Mucosa of descending colon (tissue), 3 donors: Measurements from ENCODE around the gene ITPK1. TPM values are rescaled to one million over a fixed set of nuclear protein-coding genes. Genes with fewer than 3 reads are reported as not detected.

Experiments
- ATAC-seq: fragments of 200-7000 bp; cut with Tn5 transposase; one replicate; pipeline ENCODE4 v1.9.1; 2020; ENCODE audit warnings: mild to moderate bottlenecking, moderate library complexity
- DNase-seq, 3 donors: peaks; one replicate each; pipeline ENCODE4 v3.0.0-alpha.2; 2020
- H3K36me3 ChIP-seq: fragments of 200-600 bp; one replicate; pipeline ENCODE4 v1.8.0; 2021; ENCODE audit warnings: low read depth, mild to moderate bottlenecking
- H3K4me1 ChIP-seq: fragments of 200-600 bp; one replicate; pipeline ENCODE4 v1.8.0; 2021; ENCODE audit warnings: low read depth, mild to moderate bottlenecking
- H3K4me3 ChIP-seq: fragments of 200-600 bp; one replicate; pipeline ENCODE4 v1.8.0; 2021; ENCODE audit warnings: mild to moderate bottlenecking
- H3K9me3 ChIP-seq: fragments of 200-600 bp; one replicate; pipeline ENCODE4 v1.8.0; 2021; ENCODE audit warnings: mild to moderate bottlenecking
- intact Hi-C, 2 donors: fragments of 100-400 bp; cut with DNase I in 1 of 2; cut with micrococcal nuclease in 1 of 2; formaldehyde crosslinking; loops; one replicate each; pipeline versions ENCODE4 v1.11.0 to v1.11.1; 2022; cut with DNase I, micrococcal nuclease
- total RNA-seq, 3 donors: library from RNA; stranded (reverse); fragmentation: NEBNext Ultra II Directional in 2 of 3; extraction: Animal tissue kit (Norgen Biotek cat#: 25700) in 2 of 3; gene quantifications; one replicate each; pipeline versions ENCODE4 v1.2.1 to v1.2.4, GENCODE V29; 2021 to 2023
- TF ChIP-seq, protein P1 (sequence below): fragments of 200-600 bp; IDR thresholded peaks from one replicate; pipeline ENCODE4 v1.8.0; 2022; ENCODE audit warnings: antibody characterized with exemption, mild to moderate bottlenecking
- donor health status: DM: no; HTN: no; CAD: no; lungs with moderate emphysema.
- donor health status: DM: no; HTN: no; CAD: no.
- donor health status: DM: no; HTN: yes; CAD: no.

Gene ITPK1
- total RNA-seq, 3 donors from 2014 or later: 134 to 165 (median 152) TPM

DNA sequence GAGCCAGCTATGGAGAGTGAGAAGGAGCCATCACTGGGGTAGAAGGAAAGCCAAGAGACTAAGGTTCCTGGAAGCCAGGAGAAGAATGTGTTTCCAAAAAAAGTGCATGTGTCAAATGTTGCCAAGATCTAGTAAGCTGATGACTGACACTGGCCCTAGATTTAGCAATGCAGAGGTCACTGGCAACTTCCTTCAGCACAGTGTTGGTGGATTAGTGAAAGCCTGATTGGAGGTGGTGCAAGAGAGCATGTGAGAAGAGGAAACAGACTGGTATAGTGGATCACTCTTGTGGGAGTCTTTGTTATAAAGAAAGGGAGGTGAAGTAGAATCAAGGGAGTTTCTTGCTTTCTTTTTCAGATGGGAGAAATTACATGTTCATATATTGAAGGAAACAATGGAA lies 226.8 kb downstream of the ITPK1 start:
- DNase-seq (no peak), ATAC-seq (no peak)
- Histone ChIP-seq H3K36me3 (no peaks in the 10 kb centered on the region), H3K4me3 (no peak overlapping the region), H3K9me3 (peaks cover 10% of the 10 kb centered on the region), H3K4me1 (no peaks in the 10 kb centered on the region)
- TF ChIP-seq, protein P1, sequence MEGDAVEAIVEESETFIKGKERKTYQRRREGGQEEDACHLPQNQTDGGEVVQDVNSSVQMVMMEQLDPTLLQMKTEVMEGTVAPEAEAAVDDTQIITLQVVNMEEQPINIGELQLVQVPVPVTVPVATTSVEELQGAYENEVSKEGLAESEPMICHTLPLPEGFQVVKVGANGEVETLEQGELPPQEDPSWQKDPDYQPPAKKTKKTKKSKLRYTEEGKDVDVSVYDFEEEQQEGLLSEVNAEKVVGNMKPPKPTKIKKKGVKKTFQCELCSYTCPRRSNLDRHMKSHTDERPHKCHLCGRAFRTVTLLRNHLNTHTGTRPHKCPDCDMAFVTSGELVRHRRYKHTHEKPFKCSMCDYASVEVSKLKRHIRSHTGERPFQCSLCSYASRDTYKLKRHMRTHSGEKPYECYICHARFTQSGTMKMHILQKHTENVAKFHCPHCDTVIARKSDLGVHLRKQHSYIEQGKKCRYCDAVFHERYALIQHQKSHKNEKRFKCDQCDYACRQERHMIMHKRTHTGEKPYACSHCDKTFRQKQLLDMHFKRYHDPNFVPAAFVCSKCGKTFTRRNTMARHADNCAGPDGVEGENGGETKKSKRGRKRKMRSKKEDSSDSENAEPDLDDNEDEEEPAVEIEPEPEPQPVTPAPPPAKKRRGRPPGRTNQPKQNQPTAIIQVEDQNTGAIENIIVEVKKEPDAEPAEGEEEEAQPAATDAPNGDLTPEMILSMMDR: no peak
- intact Hi-C loops: no loop called here

DNA sequence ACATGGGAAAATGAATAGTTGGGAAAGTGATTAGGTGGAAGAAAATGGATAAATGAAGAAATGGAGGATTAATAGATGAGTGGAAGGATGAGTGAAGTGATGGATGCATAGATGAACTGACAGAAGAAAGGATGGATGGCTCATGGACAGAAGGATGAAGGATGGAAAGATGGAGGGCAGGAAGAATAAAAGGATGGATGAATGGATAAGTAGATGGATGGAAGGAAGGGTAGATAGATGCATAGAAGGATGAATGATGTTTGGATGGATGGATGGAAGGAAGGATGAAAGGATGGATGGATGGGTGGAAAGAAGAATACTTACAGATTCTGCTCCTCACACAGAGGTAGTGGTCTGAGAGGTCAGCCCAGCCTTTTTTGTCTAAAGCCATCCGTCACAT lies 228.6 kb downstream of the ITPK1 start:
- TF ChIP-seq, protein P1: no peak
- Histone ChIP-seq H3K4me1 (no peaks in the 10 kb centered on the region), H3K9me3 (no peaks in the 10 kb centered on the region), H3K4me3 (no peak overlapping the region), H3K36me3 (no peaks in the 10 kb centered on the region)
- DNase-seq (no peak), ATAC-seq (no peak)
- intact Hi-C loops: no loop called here

Other genes with a start within 250 kb of the ITPK1 start
- gene CHGA, start 192.8 kb downstream of the ITPK1 start, total RNA-seq: 100 to 1,000 TPM in 2 of 3 donors, 10 to 100 TPM in 1; 39.1 to 236 (median 187) TPM
- 10 to 100 TPM; 16.9 to 42.6 (median 17.1) TPM for gene MOAP1, start 69.0 kb upstream of the ITPK1 start, total RNA-seq
- 10 to 100 TPM; 29.0 to 35.0 (median 33.2) TPM for gene LYSET, start 69.4 kb upstream of the ITPK1 start, total RNA-seq
- gene GON7, start 91.1 kb upstream of the ITPK1 start, total RNA-seq: 10 to 100 TPM; 15.3 to 19.5 (median 18.6) TPM
- 10 to 100 TPM; 22.2 to 23.6 (median 22.4) TPM for gene UBR7, start 91.3 kb upstream of the ITPK1 start, total RNA-seq
- gene BTBD7, start 217.1 kb upstream of the ITPK1 start, total RNA-seq: 10 to 100 TPM; 39.9 to 59.2 (median 45.6) TPM
- not detected for gene COX8C, start 231.3 kb upstream of the ITPK1 start, total RNA-seq